ENCODE data around the gene OR11H1. TPM values are rescaled to one million over a fixed set of nuclear protein-coding genes. Genes with fewer than 3 reads are reported as not detected.
"Not testable (repeated sequence)": the region's sequence is repeated elsewhere in the genome, so short reads cannot be mapped to it uniquely, and the experiment has no call there.

OR11H1 gene, protein sequence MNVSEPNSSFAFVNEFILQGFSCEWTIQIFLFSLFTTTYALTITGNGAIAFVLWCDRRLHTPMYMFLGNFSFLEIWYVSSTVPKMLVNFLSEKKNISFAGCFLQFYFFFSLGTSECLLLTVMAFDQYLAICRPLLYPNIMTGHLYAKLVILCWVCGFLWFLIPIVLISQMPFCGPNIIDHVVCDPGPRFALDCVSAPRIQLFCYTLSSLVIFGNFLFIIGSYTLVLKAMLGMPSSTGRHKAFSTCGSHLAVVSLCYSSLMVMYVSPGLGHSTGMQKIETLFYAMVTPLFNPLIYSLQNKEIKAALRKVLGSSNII
- not detected for total RNA-seq

DNA sequence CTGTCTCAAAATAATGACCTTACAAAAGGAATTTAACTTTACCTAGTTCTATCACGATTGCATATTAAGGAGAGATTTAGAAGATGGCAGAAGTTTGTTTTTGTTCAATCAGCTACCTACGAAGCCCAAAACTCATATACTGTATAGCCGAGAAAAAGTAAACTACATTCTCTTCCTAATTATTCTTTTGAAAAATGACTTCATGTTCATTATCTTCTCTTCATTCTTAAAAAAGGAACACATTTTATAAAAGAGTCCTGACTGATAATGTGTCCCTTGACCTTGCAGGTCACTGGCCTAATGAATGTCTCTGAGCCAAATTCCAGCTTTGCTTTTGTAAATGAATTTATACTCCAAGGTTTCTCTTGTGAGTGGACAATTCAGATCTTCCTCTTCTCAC, at the start of gene OR11H1:
Gene OR11H1 (plus strand): TSS at position 301 of the 400 bp plus-strand sequence. CDS start 0 bp downstream, at position 301.
- H3K27me3 ChIP-seq; H3K9me3 ChIP-seq; H3K27ac ChIP-seq; H3K36me3 ChIP-seq; DNase-seq; H3K4me1 ChIP-seq; intact Hi-C loops (cut with DNase I; ENCODE audit: low total_unique reads); H3K4me3 ChIP-seq: not testable (repeated sequence)

DNA sequence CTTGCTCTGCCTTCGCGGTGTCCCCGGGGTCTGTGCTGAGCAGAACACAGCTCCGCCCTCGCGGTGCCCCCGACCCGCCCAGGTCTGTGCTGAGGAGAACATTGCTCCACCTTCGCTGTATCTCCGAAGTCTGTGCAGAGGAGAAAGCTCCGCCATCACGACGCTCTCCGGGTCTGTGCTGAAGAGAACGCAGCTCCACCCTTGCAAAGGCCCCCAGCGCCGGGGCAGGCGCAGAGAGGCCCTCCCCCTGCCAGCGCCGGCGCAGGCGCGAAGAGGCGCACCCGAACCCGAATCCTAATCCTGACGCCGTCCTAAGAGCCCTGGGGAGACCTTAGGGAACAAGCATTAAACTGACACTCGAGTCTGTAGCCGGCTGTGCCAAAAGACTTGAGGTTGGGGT, 18.0 kb upstream of the OR11H1 start:
- intact Hi-C loops (cut with DNase I; ENCODE audit: low total_unique reads); H3K9me3 ChIP-seq; H3K4me3 ChIP-seq; H3K4me1 ChIP-seq; H3K27me3 ChIP-seq; H3K36me3 ChIP-seq; DNase-seq; H3K27ac ChIP-seq: not testable (repeated sequence)

DNA sequence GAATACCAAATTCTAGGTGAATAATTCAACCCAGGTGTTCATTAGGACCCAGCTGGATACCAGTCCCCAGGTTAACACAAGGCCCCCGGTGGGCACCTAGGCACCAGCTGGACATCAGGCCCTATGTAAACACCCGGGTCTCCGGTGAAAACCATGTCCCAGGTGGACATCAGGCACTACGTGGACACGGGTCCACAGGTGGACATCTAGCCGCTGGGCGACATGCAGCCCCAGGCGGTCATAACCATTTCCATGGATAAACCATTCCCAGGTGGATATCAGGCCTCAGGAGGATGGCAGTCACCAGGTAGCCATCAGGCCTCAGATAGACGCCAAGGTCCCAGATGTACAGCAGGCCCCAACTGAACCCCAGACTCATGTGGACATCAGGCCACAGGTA, 12.1 kb upstream of the OR11H1 start:
- H3K36me3 ChIP-seq; H3K27ac ChIP-seq; H3K27me3 ChIP-seq; intact Hi-C loops (cut with DNase I; ENCODE audit: low total_unique reads); H3K9me3 ChIP-seq; DNase-seq; H3K4me3 ChIP-seq; H3K4me1 ChIP-seq: not testable (repeated sequence)

DNA sequence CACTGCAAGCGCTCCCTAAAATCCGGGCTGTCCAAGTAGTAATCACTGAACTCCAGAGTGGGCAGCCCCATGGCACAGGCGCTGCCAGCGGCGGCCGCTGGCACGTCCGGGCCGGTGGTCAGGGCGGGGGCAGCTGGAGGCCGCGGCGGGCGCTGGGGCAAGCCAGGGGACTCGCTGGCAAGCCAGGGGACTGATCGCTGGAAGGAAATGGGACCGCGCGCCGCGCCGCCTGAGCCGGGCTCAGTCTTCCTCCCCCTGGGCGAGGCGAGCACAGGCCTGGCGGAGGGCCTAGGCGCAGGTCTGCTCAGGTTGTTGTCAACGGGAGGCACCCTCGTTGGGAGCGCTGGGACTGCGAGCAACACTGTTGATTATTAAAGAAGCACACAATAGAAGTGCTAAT, 25.8 kb downstream of the OR11H1 start:
- H3K4me1 ChIP-seq; H3K36me3 ChIP-seq; H3K27ac ChIP-seq; H3K4me3 ChIP-seq; DNase-seq; intact Hi-C loops (cut with DNase I; ENCODE audit: low total_unique reads); H3K27me3 ChIP-seq; H3K9me3 ChIP-seq: not testable (repeated sequence)

DNA sequence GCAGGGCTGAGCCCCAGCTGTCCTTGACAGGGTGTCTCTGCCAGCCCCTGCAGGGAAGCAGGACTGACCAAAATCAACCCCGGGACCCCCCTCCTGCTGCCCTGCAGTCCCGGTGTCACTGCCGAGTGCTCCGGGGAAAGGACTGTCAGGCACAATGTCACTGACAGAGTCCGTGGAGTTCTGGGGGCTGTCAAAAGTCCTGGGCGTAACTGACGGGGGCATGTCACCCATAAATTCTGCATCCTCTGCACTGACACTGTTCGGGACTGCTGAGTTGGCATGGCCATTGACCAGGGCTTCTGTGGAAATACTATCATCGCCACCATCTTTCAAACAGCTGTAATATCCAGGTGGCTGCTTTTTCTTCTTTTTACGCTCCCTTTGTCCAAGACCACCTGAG, 35.5 kb downstream of the OR11H1 start:
- DNase-seq; H3K36me3 ChIP-seq; H3K27ac ChIP-seq; H3K4me1 ChIP-seq; intact Hi-C loops (cut with DNase I; ENCODE audit: low total_unique reads); H3K4me3 ChIP-seq; H3K9me3 ChIP-seq; H3K27me3 ChIP-seq: not testable (repeated sequence)

DNA sequence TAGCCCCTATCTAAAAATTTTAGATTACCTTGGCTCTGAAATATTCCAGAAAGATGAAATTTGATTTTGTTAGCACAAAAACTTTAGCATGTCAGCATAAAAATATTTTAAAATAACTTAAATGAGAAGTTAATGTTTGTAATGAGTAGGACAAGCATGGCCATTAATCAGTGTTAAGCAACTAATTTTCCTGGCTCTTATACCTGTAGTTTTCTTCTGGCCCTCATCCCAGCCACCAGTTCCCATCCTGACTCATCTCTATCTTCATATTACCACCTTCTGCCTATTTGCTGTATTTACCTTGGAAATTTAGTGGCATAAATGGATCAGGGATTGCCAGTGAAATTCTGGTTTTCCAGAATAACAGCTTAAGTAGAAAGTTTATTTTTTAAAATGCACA, 37.1 kb downstream of the OR11H1 start:
- H3K27ac ChIP-seq; H3K4me1 ChIP-seq; H3K27me3 ChIP-seq; DNase-seq; H3K9me3 ChIP-seq; intact Hi-C loops (cut with DNase I; ENCODE audit: low total_unique reads); H3K36me3 ChIP-seq; H3K4me3 ChIP-seq: not testable (repeated sequence)

Other genes with a start within 250 kb of the OR11H1 start
- not detected for gene POTEH, start 161.8 kb downstream of the OR11H1 start, total RNA-seq

Data from uterus (tissue), 4 donors.